Adrenal gland (tissue), 5 donors: ENCODE data around the gene PCNX2.

ENCODE experiments used
- POLR2A ChIP-seq, 2 donors: fragments of 450-650 bp; IDR thresholded peaks; one replicate each; pipeline ENCODE4 v1.6.1; 2017; ENCODE audit warnings: antibody characterized with exemption in 2 of 2, mild to moderate bottlenecking in 2 of 2, moderate library complexity in 1 of 2
- TF ChIP-seq, protein P1 (sequence below), 6 experiments: fragments of 450-650 bp in 4 of 6; fragments of 200-600 bp in 2 of 6; sonication (generic) in 1 of 6; IDR thresholded peaks; 1 replicate in 5 of 6; 2 replicates in 1 of 6; pipeline versions ENCODE4 v1.5.1 to v1.8.0; 2016 to 2021; ENCODE audit warnings: antibody characterized with exemption in 6 of 6, mild to moderate bottlenecking in 2 of 6, moderate library complexity in 1 of 6
- donor health status: DM: no; HTN: no; CAD: no.

DNA sequence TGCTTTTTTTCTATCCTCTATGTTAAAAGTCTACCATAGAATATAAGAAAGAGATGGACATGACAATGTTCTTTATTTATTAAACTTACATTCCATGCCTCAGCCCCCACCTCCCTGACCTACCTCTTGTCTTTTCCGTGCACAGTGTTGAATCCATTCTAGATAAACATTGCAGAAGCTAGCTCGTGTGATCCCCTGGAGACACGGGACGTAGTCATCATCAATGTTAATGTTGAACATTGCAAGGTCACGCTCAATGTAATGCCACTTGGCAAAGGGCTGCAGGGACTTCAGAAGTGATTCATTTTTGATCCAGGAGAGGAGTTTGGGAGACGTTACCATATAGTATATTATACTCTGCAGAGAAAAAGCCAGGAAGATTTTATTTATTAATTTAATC, 278.7 kb downstream of the PCNX2 start:
- TF ChIP-seq, protein P1, sequence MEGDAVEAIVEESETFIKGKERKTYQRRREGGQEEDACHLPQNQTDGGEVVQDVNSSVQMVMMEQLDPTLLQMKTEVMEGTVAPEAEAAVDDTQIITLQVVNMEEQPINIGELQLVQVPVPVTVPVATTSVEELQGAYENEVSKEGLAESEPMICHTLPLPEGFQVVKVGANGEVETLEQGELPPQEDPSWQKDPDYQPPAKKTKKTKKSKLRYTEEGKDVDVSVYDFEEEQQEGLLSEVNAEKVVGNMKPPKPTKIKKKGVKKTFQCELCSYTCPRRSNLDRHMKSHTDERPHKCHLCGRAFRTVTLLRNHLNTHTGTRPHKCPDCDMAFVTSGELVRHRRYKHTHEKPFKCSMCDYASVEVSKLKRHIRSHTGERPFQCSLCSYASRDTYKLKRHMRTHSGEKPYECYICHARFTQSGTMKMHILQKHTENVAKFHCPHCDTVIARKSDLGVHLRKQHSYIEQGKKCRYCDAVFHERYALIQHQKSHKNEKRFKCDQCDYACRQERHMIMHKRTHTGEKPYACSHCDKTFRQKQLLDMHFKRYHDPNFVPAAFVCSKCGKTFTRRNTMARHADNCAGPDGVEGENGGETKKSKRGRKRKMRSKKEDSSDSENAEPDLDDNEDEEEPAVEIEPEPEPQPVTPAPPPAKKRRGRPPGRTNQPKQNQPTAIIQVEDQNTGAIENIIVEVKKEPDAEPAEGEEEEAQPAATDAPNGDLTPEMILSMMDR (IDR thresholded peaks at IDR 0.05), result no peak
- no peak for TF ChIP-seq POLR2A (IDR thresholded peaks at IDR 0.05)
